Natural killer cell treated with Interleukin-12 subunit alpha and Interleukin-12 subunit beta and Interleukin-15 and Interleukin-18, amount 100 ng/mL, for 72 hours (primary cell): ENCODE data around the gene WNT2. TPM values are rescaled to one million over a fixed set of nuclear protein-coding genes. Genes with fewer than 3 reads are reported as not detected.

Experiments
- ATAC-seq, 2 donors: fragments of 150-1000 bp; cut with Tn5 transposase in 1 of 2; sonication (Bioruptor Pico), chemical (Tn5 transposase) in 1 of 2; 2 replicates each; pipeline ENCODE4 v1.10.0; 2021
- DNase-seq: peaks from one replicate; pipeline ENCODE4 v3.0.0; 2022; ENCODE audit warnings: low spot score
- H3K27ac Mint-ChIP-seq, 2 donors: 1 replicate in 1 of 2; 2 replicates in 1 of 2; pipeline ENCODE4 v1.8.0; 2022; ENCODE audit warnings: mixed read lengths in 2 of 2, mild to moderate bottlenecking in 1 of 2, moderate library complexity in 1 of 2
- H3K27me3 Mint-ChIP-seq, 2 donors: 1 replicate in 1 of 2; 2 replicates in 1 of 2; pipeline ENCODE4 v1.8.0; 2022; ENCODE audit warnings: mixed read lengths in 2 of 2
- H3K36me3 Mint-ChIP-seq: one replicate; pipeline ENCODE4 v1.8.0; 2022; ENCODE audit warnings: mixed read lengths
- H3K4me1 Mint-ChIP-seq, 2 donors: 1 replicate in 1 of 2; 2 replicates in 1 of 2; pipeline ENCODE4 v1.8.0; 2022; ENCODE audit warnings: low read depth in 2 of 2, mixed read lengths in 2 of 2, mild to moderate bottlenecking in 1 of 2
- H3K4me3 Mint-ChIP-seq: one replicate; pipeline ENCODE4 v1.8.0; 2022; ENCODE audit warnings: mixed read lengths
- H3K9me3 Mint-ChIP-seq: 2 replicates; pipeline ENCODE4 v1.8.0; 2022; ENCODE audit warnings: mixed read lengths
- total RNA-seq, 2 donors: library from RNA; stranded (reverse); gene quantifications; one replicate each; pipeline ENCODE4 v1.2.3, GENCODE V29; 2022

WNT2 gene
- total RNA-seq, 2 donors from 2014 or later: not detected

- no peak overlapping the region for H3K4me3 Mint-ChIP-seq
- DNase-seq (no peak), ATAC-seq (no peak)
- H3K27me3 Mint-ChIP-seq: peaks cover 4 to 12% of the 10 kb centered on the region in 2 donors
- H3K4me1 Mint-ChIP-seq: no peaks in the 10 kb centered on the region
- H3K27ac Mint-ChIP-seq: no peak overlapping the region
- H3K36me3 Mint-ChIP-seq: peaks cover 4% of the 10 kb centered on the region
- H3K9me3 Mint-ChIP-seq: no peaks in the 10 kb centered on the region
These were observed 84.4 kb downstream of the WNT2 start for GRCh38 chr7:117238472-117238871.

GRCh38 chr7:117237646-117238045 is 85.2 kb downstream of the WNT2 start:
- no peak overlapping the region for H3K4me3 Mint-ChIP-seq
- ATAC-seq (no peak), DNase-seq (no peak)
- H3K4me1 Mint-ChIP-seq: no peaks in the 10 kb centered on the region
- H3K9me3 Mint-ChIP-seq: no peaks in the 10 kb centered on the region
- peaks cover 4% of the 10 kb centered on the region for H3K36me3 Mint-ChIP-seq
- no peak overlapping the region for H3K27ac Mint-ChIP-seq
- peaks cover 4 to 12% of the 10 kb centered on the region in 2 donors for H3K27me3 Mint-ChIP-seq

GRCh38 chr7:117231047-117231359 is 91.9 kb downstream of the WNT2 start:
- peaks cover 4% of the 10 kb centered on the region for H3K36me3 Mint-ChIP-seq
- ATAC-seq: no peak
- no peak overlapping the region for H3K27ac Mint-ChIP-seq
- H3K4me3 Mint-ChIP-seq: no peak overlapping the region
- H3K4me1 Mint-ChIP-seq: no peaks in the 10 kb centered on the region
- H3K27me3 Mint-ChIP-seq: no peaks in the 10 kb centered on the region
- peaks cover 3% of the 10 kb centered on the region for H3K9me3 Mint-ChIP-seq
- no peak for DNase-seq

- peaks cover 1% of the 10 kb centered on the region for H3K36me3 Mint-ChIP-seq
- peaks cover 3% of the 10 kb centered on the region for H3K9me3 Mint-ChIP-seq
These were observed 92.4 kb downstream of the WNT2 start for GRCh38 chr7:117230276-117231046.

GRCh38 chr7:117229350-117229749 is 93.5 kb downstream of the WNT2 start:
- H3K4me1 Mint-ChIP-seq: no peaks in the 10 kb centered on the region
- no peak overlapping the region for H3K27ac Mint-ChIP-seq
- H3K9me3 Mint-ChIP-seq: peaks cover 3% of the 10 kb centered on the region
- H3K27me3 Mint-ChIP-seq: no peaks in the 10 kb centered on the region
- H3K36me3 Mint-ChIP-seq: no peaks in the 10 kb centered on the region
- DNase-seq (no peak), ATAC-seq (no peak)
- H3K4me3 Mint-ChIP-seq: no peak overlapping the region

More at GRCh38 chr7:117230276-117231046, 92.4 kb downstream of the WNT2 start:
- Mint-ChIP-seq H3K4me3 (no peak overlapping the region), H3K27ac (no peak overlapping the region), H3K4me1 (no peaks in the 10 kb centered on the region), H3K27me3 (no peaks in the 10 kb centered on the region)
- DNase-seq (no peak), ATAC-seq (no peak)

- Mint-ChIP-seq H3K27me3 (no peaks in the 10 kb centered on the region), H3K4me1 (no peaks in the 10 kb centered on the region), H3K4me3 (no peak overlapping the region), H3K27ac (no peak overlapping the region), H3K36me3 (peaks cover 8% of the 10 kb centered on the region), H3K9me3 (peaks cover 2% of the 10 kb centered on the region)
- DNase-seq (no peak), ATAC-seq (no peak)
These were observed 95.8 kb downstream of the WNT2 start for GRCh38 chr7:117227091-117227490.

GRCh38 chr7:117225536-117225935 is 97.3 kb downstream of the WNT2 start:
- no peaks in the 10 kb centered on the region for H3K4me1 Mint-ChIP-seq
- no peak overlapping the region for H3K27ac Mint-ChIP-seq
- DNase-seq: no peak
- no peak for ATAC-seq
- H3K4me3 Mint-ChIP-seq: no peak overlapping the region
- no peaks in the 10 kb centered on the region for H3K9me3 Mint-ChIP-seq
- H3K27me3 Mint-ChIP-seq: no peaks in the 10 kb centered on the region
- H3K36me3 Mint-ChIP-seq: peaks cover 8% of the 10 kb centered on the region

Other genes starting within 250 kb of the WNT2 start
- gene ASZ1, start 104.4 kb upstream of the WNT2 start, total RNA-seq: not detected
- not detected for gene CFTR, start 157.0 kb upstream of the WNT2 start, total RNA-seq